Measurements from ENCODE around the gene NAGLU. TPM values are rescaled to one million over a fixed set of nuclear protein-coding genes. Genes with fewer than 3 reads are reported as not detected.

Gene NAGLU
- total and polyA plus RNA-seq, 2 experiments from 2014 or later, result 39.4 to 68.1 TPM

- H3K36me3 ChIP-seq (ENCODE audit: low read depth), result peaks cover 16% of the 10 kb centered on the region
- H4K20me1 ChIP-seq (ENCODE audit: insufficient read depth), result no peaks in the 10 kb centered on the region
- in situ Hi-C loops (cut with MboI), result no loop called here
- peaks cover 51% of the 10 kb centered on the region for H3F3A ChIP-seq (ENCODE audit: insufficient read depth)
- peak overlapping the region; percentile 97 for H3K4me2 ChIP-seq (ENCODE audit: unreplicated experiment)
- no peaks in the 10 kb centered on the region for H3K9me2 ChIP-seq (ENCODE audit: insufficient read depth)
- H3K27me3 ChIP-seq (replicated peaks; ENCODE audit: insufficient read depth), result no peaks in the 10 kb centered on the region
- H3K27ac ChIP-seq, result peak overlapping the region; percentile 34
- no peak for TF ChIP-seq EZH2phosphoT487 (IDR thresholded peaks at IDR 0.05; ENCODE audit: insufficient read depth, low read depth)
- H3K4me1 ChIP-seq (ENCODE audit: insufficient read depth), result peaks cover 14% of the 10 kb centered on the region; the same call in 1 of the 2 replicates
- 1 to 2% methylated on average over 18 of the region's 18 CpGs for WGBS, 2 experiments (ENCODE audit: low coverage in 1 of 2, low lambda C conversion rate in 2 of 2, missing lambda C conversion rate in 2 of 2)
- H3K79me2 ChIP-seq (ENCODE audit: insufficient read depth), result peaks cover 61% of the 10 kb centered on the region
- H3K9me3 ChIP-seq (ENCODE audit: low read depth), result no peaks in the 10 kb centered on the region
- H3K9ac ChIP-seq, result peak overlapping the region; percentile 93
- no peak for DNase-seq
- H2AFZ ChIP-seq, result peak overlapping the region; percentile 35; the same call in 1 of the 2 replicates
- peak overlapping the region; percentile 95 for H3K4me3 ChIP-seq
Observed at GRCh38 chr17:42577140-42577531, 41.1 kb downstream of the NAGLU start.

DNA sequence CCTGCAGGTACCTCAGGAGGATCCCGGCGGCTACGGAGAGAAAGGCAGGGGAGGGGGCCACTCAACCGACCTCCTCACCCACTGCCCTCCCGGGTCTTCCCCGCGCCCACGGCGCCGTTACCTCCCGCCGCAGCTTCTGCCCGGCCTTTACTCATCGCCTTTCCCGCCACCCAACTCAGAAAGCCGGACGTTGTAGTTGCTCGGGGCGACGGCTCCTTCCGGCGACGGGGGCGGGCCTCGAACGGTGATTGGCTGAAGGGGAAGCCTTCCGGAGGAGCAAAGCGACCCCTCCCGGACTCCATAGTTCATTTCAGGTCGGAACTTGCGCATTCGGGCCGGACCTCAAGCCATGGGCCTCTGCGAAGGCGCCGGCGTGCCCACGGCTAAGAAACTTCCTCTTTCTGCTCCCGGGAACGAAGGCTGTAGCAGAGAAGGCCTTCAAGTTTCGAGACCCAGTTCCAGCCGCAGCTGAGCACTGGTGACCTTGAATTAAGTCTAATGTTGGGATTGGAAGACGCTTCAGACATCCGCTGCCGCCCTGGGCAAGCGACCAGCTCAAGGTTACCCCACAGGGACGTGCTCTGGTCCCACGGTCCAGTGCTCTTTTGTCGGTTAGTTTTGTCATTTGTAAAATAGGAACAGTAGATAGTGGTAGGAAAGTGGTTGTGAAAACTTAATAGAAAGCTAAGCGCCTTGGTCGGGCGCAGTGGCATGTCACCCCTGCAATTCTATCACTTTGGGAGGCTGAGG, 41.7 kb downstream of the NAGLU start, which contains the start of gene PSMC3IP:
Gene PSMC3IP (minus strand): TSS at position 198 of the 750 bp plus-strand sequence. CDS start 43 bp downstream, at position 155.
- H3F3A ChIP-seq (ENCODE audit: insufficient read depth), result peaks cover 50% of the 10 kb centered on the region
- no peaks in the 10 kb centered on the region for H3K9me3 ChIP-seq (ENCODE audit: low read depth)
- peaks cover 57% of the 10 kb centered on the region for H3K79me2 ChIP-seq (ENCODE audit: insufficient read depth)
- peak within 1 kb of the TSS; percentile 95 for H3K4me3 ChIP-seq
- H3K27ac ChIP-seq, result peak within 1 kb of the TSS; percentile 86
- no peak for TF ChIP-seq EZH2 (IDR thresholded peaks at IDR 0.05; ENCODE audit: insufficient read depth, poor library complexity, severe bottlenecking)
- TF ChIP-seq EZH2phosphoT487 (IDR thresholded peaks at IDR 0.05; ENCODE audit: insufficient read depth, low read depth), result no peak
- in situ Hi-C loops (cut with MboI), result no loop called here
- no peaks in the 10 kb centered on the region for H3K27me3 ChIP-seq (replicated peaks; ENCODE audit: insufficient read depth)
- DNase-seq, result peak; percentile 99
- no peaks in the 10 kb centered on the region for H3K9me2 ChIP-seq (ENCODE audit: insufficient read depth)
- H3K4me1 ChIP-seq (ENCODE audit: insufficient read depth), result peaks cover 14% of the 10 kb centered on the region; the same call in 1 of the 2 replicates
- H3K9ac ChIP-seq, result peak within 1 kb of the TSS; percentile 93
- WGBS, 2 experiments (ENCODE audit: low coverage in 1 of 2, low lambda C conversion rate in 2 of 2, missing lambda C conversion rate in 2 of 2), result 1 to 3% methylated on average over 50 to 52 of the region's 52 CpGs
- H3K36me3 ChIP-seq (ENCODE audit: low read depth), result peaks cover 17% of the 10 kb centered on the region
- H2AFZ ChIP-seq, result peak within 1 kb of the TSS; percentile 90
- no peaks in the 10 kb centered on the region for H4K20me1 ChIP-seq (ENCODE audit: insufficient read depth)
- peak within 1 kb of the TSS; percentile 97 for H3K4me2 ChIP-seq (ENCODE audit: unreplicated experiment)

GRCh38 chr17:42578282-42578869, 42.3 kb downstream of the NAGLU start:
- Histone ChIP-seq H3K79me2 (ENCODE audit: insufficient read depth) (peaks cover 50% of the 10 kb centered on the region), H3K9me3 (ENCODE audit: low read depth) (no peaks in the 10 kb centered on the region), H3K36me3 (ENCODE audit: low read depth) (peaks cover 17% of the 10 kb centered on the region), H2AFZ (peak overlapping the region; percentile 90), H3K4me1 (ENCODE audit: insufficient read depth) (peaks cover 14% of the 10 kb centered on the region; the same call in 1 of the 2 replicates), H3K9ac (peak overlapping the region; percentile 93), H3K4me3 (peak overlapping the region; percentile 95), H4K20me1 (ENCODE audit: insufficient read depth) (no peaks in the 10 kb centered on the region), H3K27ac (peak overlapping the region; percentile 86), H3K4me2 (ENCODE audit: unreplicated experiment) (peak overlapping the region; percentile 97), H3F3A (ENCODE audit: insufficient read depth) (peaks cover 43% of the 10 kb centered on the region), H3K9me2 (ENCODE audit: insufficient read depth) (no peaks in the 10 kb centered on the region), H3K27me3 (replicated peaks; ENCODE audit: insufficient read depth) (no peaks in the 10 kb centered on the region)
- 1 to 2% methylated on average over 20 of the region's 20 CpGs for WGBS, 2 experiments (ENCODE audit: low coverage in 1 of 2, low lambda C conversion rate in 2 of 2, missing lambda C conversion rate in 2 of 2)
- in situ Hi-C loops (cut with MboI), result no loop called here
- DNase-seq, result peak; percentile 82
- TF ChIP-seq EZH2 (IDR thresholded peaks at IDR 0.05; ENCODE audit: insufficient read depth, poor library complexity, severe bottlenecking) (no peak), EZH2phosphoT487 (IDR thresholded peaks at IDR 0.05; ENCODE audit: insufficient read depth, low read depth) (no peak)

DNA sequence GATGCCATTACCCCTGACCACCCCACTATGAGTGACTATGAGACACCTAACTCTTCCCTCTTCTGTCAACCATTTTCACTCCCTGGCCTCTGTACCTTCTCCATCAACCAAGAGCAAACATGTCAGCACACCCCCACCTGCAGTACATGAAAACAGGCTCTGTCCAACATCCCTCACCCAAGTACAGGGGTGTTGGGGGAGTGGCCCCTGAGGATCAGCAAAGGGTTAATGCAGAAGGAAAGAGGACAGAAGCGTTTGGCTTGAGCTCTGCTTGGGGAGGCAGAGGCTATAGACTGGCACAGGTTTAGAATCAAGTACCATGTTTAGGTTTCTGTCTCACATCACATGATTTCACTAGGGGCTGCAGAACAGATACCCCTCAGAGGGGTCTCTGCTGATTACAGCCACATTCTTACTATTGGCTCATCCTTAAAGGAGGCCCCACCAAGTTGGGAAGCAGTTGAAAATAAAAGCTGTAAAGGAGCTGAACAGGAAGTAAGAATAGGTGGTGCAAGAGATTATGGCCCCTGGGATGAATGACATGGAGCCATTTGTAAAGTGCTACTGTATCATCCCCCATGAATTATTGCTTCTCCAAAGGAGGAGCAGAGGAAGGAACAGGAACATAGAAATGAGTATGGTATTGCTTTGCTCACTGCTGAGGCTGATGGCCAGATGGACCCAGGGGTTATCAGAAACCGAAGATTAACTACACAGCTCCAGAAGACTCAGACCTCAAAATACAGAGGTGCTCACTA, 43.9 kb downstream of the NAGLU start:
- Histone ChIP-seq H3K79me2 (ENCODE audit: insufficient read depth) (peaks cover 37% of the 10 kb centered on the region), H3K4me1 (ENCODE audit: insufficient read depth) (peaks cover 14% of the 10 kb centered on the region; the same call in 1 of the 2 replicates), H3K9me3 (ENCODE audit: low read depth) (no peaks in the 10 kb centered on the region), H3K9me2 (ENCODE audit: insufficient read depth) (no peaks in the 10 kb centered on the region), H3K4me2 (ENCODE audit: unreplicated experiment) (no peak overlapping the region), H2AFZ (no peak overlapping the region), H3K4me3 (no peak overlapping the region), H3K36me3 (ENCODE audit: low read depth) (peaks cover 24% of the 10 kb centered on the region), H3K27me3 (replicated peaks; ENCODE audit: insufficient read depth) (no peaks in the 10 kb centered on the region), H4K20me1 (ENCODE audit: insufficient read depth) (no peaks in the 10 kb centered on the region), H3K27ac (no peak overlapping the region), H3F3A (ENCODE audit: insufficient read depth) (peaks cover 29% of the 10 kb centered on the region), H3K9ac (no peak overlapping the region)
- 51 to 53% methylated on average over 2 of the region's 2 CpGs for WGBS, 2 experiments (ENCODE audit: low coverage in 1 of 2, low lambda C conversion rate in 2 of 2, missing lambda C conversion rate in 2 of 2)
- no peak for DNase-seq
- in situ Hi-C loops (cut with MboI), result no loop called here
- TF ChIP-seq EZH2 (IDR thresholded peaks at IDR 0.05; ENCODE audit: insufficient read depth, poor library complexity, severe bottlenecking) (no peak), EZH2phosphoT487 (IDR thresholded peaks at IDR 0.05; ENCODE audit: insufficient read depth, low read depth) (no peak)

Measured in GM23248 (cell line).